ENCODE measurements around the gene CFAP54.
A peak's percentile ranks its signal among the peaks of the same experiment; 100 is the strongest.
"Not testable (repeated sequence)": the region's sequence is repeated elsewhere in the genome, so short reads cannot be mapped to it uniquely, and the experiment has no call there.

The CFAP54 gene

DNA sequence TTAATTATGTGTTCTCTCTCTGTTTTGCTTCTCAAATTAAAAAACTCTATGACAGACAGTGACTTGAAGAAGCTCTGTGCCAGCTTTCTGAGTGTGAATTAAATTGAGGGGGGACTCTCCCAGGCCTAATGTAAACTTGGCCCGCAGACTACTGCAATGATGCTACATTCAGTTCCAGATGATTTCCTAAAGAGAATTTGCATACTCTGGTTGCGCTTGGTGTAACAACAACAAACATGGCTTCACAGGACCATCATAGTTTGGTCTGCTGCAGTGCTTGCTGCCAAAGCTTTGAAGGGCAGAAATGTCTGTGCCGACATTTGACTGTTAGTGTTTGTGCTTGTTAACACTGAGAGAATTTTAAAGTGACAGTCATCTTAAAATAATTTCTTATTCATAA lies 25.0 kb downstream of the CFAP54 start:
- DNase-seq, result no peak

DNA sequence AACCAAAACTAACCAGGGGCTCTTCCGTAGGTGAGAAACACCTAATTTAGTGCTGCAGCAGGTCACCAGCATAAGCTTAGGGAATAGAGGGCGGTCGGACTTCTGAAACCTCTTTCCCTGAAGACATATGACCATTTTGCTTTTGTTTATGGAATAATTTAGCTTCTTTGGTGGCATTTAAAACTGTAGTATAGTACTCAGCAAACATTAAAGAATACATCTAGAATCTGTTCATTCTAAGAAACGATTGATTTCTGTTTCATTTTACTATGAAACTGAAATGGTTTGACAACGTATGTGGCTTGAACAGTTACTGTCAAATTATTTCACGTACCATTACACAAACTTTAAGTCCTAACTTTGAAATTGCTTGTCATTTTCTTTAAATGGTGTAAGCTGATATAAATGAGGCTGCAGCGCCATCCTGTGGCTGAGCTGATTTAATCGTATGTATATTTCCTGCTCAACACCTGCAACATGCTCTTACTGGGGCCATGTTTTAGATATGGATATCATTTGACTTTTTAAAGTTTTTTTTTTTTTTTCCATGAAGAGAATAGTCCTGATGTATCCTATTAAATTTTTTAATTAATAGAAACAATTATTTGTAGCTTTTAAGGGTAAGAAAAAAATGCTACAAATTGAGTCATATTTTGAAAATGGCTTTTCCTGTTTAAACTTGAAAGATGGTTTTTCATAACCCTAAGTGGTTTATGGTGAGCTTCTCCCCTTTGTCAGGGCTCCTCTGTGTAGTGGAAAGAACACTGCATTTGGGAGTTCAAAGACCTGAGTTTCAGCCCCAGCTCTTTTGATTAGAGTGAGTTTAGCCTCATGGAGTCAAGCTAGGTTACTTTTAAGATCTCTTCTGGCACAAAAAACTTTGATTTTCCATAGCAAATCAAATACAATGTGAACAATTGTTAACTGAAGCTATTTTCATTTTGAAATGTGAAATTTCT lies 27.4 kb downstream of the CFAP54 start:
- DNase-seq, result peak; percentile 22

DNA sequence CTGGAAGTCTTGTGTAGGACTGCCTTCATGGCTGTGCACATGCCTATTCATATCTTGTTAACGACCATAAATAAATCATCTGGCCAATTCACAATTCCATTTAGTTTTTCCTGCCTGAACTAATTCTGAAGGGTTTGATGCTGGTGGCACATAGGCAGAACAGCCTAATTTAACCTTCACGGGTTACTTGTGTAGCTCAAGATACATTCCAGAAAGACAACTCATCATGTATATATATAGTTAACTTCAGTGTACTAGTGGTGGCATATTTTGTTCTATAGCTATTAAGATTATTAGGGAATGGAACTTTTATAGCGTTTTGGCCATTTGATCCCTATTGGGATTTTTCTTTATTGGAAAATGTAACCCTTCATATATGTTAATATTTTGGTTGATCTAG lies 31.4 kb downstream of the CFAP54 start:
- no peak for DNase-seq

DNA sequence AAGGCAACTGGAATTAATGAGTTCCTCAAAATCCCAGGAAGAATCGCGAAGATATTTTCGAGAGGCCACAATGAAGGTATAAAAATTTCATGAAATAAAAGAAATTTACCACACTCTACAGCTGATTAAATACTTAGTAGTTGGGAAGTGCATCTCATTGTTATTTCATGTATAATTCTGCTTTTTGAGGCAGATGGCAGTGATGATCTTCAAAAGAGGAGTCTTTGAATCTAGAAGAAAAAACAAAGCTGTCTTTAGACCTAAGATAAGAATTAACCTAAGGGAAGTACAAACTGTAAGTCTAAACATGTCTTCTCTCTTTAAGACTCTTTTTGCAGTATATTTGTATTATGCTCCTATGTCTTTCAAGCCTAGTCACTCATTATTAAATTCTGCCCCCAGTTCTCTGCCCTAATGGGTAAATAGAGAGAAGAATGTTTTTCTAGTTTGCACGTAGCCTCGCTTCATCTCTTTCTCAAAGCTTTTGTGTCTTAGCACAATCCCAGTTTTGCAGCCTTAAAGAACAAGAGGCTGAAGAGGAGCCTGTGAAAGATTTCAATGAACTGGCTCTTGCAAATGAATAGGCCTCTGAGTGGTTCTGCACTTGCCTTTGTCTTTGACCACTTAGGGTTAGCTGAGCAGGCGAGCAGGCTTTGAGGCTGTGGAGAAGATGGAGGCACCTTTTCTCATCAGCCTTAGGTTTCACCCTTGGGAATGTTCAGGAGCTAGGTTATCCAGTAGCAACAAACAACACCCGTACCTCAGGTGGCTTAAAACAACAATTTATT lies 32.7 kb downstream of the CFAP54 start:
- no peak for DNase-seq

DNA sequence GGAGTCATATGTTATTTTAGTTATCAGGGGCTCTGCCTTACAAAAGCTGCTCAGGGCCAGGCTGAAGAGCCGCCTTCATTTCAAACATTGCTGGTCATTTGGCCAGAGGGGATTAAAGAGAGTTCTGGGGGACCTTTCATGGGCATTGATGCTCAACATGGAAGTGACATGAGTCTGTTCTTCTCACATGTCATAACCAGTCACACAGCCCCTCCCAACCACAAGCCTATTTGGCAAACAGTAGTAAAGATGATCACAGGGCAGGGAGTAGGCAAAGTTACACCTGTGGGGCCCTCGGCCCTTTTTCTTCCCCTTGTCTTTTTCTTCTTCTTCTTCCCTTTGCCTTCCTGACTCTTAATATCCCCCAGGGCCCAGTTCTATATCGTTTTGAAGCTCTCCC lies 33.3 kb downstream of the CFAP54 start:
- DNase-seq, result no peak

DNA sequence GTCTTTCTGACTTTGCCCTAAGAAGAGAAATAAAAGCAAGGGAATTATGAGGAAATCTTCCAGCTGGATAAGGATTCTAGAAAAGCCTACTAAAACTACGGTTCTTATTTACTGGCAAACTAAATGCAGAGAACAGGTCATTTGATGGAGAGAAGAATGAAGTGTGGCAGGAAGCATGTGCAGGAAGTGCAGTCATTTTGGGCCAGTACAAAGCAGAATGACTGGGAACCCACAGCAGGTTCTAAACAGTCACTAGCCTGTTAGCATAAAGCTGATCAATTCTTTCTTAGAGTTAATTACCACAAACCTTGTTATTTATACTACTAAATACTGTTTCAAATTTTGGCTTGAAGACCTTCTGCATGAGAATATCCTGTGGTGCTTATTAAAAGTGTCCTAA lies 36.7 kb downstream of the CFAP54 start:
- no peak for DNase-seq

DNA sequence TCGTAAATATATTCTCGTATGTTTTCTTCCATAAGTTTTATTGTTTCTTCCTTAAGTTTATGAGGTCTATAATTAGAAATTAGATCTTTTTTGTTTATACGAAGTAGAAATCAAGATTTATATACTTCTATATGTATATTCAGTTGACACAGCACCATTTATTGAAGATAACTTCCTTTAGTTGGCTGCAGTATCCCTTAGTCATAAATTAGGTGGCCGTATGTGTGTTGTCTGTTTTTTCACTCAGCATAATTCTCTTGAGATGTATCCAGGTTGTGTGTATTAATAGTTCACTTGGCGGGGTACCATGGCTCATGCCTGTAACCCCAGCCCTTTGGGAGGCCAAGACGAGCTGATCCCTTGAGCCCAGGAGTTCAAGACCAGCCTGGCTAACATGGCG lies 40.5 kb downstream of the CFAP54 start:
- DNase-seq, result no peak

DNA sequence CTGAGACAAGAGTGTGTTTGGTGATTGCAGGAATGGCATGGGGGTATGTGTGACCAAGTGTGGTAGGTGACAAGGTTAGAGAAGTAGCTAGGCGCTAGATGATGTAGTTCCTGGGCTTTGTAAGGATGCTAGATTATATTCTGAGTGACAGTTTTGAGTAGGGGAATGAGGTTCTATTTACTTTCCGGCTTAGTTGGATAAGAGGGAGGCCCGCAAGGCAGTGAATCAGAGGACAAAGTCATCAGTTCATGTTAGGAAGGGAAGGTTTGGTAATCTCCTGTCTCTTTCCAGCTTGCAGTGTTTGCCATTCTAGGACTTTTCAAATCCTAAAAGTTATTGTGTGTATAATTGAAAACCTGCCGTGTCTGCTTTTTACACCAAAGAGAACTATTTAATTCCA lies 45.0 kb downstream of the CFAP54 start:
- no peak for DNase-seq

DNA sequence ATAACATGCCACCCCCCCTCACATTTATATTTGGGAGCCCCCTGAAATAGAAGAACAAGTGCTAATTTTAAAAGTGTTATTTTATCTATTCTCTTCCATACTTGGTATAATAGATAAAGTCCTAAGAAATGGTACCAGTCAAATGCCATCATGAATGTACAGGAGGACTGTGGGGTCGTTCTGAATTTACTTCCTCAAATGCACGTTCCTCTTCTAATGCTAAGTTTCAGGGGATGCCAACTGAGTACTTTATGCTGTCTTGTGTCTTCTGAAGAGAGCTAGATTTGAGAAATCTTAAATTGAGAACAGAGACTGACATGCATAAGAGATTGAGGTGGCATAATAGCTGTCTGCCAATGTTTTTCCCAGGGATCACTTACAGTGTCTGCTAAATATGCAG lies 59.0 kb downstream of the CFAP54 start:
- no peak for DNase-seq

DNA sequence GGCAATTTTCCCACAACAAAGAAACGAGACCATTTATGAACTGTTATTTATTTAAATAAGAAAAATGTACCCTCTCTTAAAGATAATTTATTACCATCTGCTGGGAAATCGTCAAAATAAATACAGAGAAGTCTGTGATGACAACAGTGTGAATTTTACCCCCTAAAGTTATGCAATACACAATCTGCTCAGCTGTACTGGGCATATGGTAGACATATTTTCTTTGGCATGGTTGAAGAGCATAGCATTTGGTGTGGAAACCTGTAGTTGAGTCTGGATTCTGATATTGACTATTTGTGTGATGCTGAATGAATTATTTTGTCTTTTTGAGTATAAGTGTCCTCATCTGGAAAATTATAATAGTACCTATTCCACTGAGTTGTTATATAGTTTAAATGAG lies 60.0 kb downstream of the CFAP54 start:
- peak; percentile 40 for DNase-seq

DNA sequence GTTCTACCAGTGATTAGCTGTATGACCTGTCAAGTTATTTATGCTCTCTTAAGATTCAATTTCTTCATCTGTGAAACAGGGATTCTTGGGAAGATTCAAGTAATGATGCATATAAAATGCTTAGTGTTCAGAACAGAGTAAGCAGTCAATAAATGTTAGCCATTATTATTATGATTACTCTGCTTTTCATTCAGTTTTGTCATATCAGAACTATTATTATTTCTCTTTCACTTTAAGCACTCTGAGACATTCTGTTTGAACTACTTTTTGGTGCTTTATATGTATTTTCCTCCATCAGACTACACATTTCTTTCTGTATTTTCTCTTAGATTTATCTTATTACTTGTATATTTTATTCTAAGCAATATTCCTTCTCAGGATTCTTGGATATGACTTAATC lies 81.2 kb downstream of the CFAP54 start:
- no peak for DNase-seq

DNA sequence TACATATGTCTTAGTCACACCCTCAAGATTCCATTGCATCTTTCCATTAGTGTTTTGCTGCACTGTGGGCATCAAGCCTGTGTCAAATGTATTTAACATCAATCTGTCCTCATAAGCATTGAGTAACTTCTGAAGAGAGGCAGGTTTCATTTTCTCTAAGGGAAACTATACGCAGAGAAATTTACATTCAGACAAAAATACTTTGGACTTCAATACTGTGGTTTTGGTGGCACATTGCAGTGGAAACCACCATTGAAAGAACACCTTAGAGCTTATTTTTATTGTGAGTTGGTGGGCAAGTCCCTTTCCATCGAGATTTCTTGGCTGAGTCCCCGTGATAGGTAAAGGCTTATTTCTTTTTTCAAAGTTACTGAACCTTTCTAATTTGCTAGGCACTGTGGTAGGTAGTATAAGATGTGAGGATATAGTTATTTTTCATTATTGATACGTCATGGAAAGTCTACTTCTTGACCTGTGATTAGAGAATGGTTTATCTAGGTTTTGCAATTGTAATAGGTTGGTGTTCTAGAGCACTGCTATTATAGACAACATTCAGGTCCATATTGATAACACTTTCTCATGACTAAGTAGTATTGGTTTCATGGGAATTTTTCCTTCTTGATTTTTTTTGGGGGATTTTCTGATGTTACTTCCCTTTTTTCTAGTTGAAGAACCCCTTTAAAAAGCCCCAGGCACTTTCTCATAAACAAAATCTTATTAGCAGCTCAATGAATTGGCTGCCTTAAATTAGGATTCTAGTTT lies 81.9 kb downstream of the CFAP54 start:
- no peak for DNase-seq

DNA sequence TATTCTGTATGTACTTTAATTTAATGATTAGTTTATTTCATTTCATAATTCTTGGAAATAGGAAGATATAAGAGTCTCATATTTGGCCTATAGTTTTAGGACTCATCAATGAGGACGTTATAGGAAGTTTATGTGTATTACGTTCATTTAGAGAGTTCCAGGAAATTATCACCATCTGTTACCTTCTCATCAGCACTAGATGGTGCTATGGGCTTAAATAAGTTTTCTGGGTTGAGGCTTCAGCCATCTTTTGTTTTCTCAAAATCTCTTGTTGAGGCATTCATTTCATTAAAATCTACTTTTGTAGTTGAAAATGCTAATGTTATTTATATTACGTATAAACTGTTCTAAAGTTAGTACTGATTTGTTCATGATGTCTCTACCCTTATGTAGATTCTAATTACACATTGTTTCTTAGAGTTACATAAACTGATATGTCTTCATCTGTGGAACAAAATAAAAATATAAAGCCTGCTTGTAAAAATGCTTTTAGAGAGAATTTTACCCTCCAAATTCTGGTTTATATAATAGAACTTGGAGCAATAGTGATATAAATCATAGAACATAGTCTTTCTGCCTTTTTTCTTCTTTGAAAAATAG lies 89.2 kb downstream of the CFAP54 start:
- peak; percentile 46 for DNase-seq

DNA sequence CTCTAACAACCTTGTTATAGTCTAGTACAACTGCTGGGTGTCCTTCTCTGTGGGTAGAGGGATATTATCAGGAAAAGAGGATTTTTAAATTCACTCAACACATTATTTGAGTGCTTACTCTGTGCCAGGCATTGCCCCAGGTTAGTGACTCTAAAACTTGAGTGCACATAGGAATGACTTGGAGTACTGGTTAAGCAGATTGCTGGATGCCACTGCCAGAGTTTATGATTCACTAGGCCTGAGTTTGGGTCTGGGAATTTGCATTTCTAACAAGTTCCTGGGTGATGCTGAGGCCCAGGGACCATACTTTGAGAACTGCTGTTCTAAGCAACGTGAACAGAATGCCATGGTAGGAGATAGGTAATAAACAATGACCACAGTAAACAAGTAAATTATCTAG lies 96.6 kb downstream of the CFAP54 start:
- no peak for DNase-seq

DNA sequence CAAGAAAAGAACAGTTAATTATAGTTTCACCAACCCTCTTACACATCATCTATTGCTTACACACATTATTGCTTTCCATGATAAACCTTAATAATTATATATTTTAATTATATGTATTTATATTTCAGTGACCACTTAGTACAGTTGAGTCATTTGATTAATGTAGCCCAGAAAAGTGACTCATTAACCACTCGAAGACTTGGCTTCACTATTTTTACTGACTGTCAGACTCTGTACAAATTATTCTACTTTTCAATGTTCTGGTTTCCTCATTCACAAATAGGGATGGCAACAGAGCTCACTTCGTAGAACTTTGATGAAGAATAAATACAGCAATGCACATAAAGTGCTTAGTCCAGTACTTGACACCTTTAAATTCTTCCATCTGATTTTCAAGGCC lies 98.3 kb downstream of the CFAP54 start:
- no peak for DNase-seq

DNA sequence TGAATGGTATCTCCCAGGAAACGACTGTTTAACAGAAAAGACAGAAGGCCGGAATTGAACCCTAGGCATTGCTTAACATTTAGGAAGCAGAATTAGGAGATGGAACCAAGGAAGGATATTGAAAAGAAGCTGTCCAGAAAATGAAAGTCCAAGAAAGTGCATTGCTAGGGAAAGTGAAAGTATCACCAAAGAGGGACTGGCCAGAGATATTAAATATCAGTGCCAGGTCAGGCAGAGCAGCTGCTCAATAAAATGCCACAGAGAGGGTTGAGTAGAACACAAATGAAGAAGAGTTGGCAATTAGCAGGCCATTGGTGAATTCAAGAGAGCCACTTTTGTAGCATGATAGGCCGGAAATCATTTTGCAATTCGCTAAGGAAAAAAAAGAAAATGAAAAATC lies 101.6 kb downstream of the CFAP54 start:
- DNase-seq, result no peak

DNA sequence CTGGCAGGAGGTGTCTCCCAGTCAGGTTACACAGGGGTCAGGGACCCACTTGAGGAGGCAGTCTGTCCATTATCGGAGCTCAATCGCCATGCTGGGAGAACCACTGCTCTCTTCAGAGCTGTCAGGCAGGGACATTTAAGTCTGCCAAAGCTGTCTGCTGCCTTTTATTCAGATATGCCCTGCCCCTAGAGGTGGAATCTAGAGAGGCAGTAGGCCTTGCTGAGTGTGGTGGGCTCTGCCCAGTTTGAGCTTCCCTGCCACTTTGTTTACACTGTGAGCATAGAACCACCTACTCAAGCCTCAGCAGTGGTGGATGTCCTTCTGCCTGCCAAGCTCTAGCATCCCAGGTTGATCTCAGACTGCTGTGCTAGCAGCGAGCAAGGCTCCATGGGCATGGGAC lies 115.0 kb downstream of the CFAP54 start:
- DNase-seq, result not testable (repeated sequence)

DNA sequence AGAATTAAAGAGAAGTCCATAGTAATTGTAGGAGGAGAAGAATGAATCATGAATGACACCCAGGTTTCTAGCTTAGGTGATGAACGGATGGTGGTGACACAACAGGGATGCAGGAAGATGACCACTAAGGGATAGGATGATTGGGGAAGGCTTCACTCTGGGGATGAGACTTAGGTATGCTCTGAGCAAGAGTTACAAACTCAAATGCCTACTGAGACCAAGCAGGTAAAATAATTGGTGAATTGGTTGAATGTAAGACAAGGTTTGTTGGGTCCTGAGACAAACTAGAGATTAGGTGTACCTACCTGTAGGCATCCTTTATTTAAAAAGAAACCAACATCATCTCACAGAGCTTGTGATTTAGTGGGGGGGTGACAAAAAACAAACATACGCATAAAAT lies 116.3 kb downstream of the CFAP54 start:
- no peak for DNase-seq

DNA sequence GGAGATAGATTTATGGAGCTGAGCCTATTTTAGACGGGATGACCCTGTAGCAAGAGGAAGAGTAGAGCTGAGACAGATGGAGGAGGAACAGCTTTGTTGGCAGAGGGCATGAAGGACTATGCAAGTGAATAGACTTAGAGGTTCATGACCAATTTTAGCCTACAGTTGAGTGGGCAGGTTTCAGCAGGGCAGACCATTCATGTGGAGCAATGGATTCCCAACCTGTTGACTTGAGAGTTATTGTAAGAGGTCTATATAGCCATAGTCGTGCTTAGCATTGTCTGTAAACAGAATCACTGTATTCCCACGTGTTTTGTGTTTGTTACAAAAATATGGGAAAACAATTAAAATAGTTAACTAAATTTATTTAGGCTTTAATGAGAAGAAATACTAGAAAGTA lies 116.8 kb downstream of the CFAP54 start:
- DNase-seq, result no peak

DNA sequence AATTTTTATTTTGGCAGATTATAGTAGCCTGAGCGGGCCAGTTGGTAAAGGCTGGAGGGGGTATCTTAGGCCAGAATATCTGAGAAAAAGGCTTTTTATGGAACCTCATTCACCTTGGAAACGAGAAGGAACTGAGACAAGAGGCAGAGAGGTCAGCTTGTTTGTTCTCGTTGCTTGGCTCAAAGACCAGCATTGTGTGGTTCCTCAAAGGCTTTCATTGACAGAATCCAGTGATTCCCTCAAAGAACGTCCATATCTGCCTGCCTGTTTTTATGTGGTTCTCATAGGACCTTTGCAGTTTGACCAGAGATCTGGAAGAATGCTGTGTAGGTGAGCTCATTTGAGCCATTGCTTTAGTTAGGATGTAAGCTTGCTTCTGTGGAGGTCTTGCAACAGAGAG lies 117.3 kb downstream of the CFAP54 start:
- DNase-seq, result no peak

DNA sequence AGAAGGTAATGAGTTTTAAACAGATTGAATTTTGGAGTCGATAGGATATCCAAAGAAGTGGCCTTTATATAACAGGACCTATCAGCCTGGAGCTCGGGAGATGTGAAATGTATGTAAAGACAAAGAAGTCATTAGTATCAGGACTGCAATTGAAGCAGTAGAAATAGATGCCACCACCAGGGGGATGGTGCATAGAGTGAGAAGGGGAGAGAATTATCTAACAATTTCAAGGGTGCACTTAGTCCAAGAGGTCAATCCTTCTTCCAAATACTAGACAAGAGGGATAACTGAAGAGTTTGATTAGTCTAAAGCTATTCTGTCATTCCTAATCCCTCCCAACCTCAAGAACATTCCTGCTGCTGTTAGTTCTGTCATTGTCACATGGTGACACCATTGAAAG lies 127.8 kb downstream of the CFAP54 start:
- no peak for DNase-seq

DNA sequence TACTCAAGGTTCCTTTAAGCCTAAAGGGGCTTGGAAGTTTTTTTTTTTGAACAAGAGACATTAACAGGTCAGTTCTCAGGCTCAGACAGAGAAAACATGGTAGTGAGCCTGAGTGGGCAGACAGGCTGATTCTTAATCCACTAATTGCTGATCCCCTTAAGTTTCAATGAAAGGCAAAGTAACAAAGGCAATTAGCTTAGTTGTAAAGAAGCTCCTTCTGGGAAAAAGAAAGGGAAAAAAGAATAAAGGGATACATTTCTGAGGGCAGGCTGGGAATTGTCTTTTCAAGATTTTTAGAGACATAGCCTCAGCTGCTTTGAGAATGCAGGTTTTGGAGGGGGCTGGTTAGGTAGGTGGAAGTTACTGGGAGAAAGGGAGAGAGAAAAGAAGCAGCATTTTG lies 133.8 kb downstream of the CFAP54 start:
- DNase-seq, result no peak

DNA sequence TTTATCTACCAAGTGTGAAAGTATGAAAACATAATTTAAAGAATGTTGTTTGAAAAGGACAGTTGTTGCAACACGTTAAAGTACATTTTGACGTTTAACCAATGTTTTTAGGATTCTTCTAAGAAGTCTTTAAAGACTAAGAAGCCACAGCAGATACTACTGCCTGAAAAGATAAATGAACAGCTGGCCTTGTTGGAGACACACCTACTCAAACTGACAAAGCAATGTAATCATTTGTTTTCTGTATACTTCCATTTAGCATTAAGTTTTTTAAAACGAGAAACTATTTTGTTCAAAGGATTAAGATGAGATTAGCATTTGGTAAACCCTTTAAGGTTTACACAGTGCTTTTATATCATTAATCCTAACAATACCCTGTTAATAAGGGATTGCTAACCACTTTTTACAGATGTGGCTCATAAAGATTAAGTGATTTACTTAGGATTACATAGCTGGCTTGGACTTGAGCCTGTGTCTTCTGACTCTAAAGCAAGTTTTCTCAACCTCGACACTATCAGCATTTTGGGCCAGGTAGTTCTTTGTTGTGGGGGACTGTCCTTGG lies 134.4 kb downstream of the CFAP54 start:
- DNase-seq, result no peak
